PC-9 (cell line): ENCODE measurements around the gene UNC93A.

Experiments used
- CTCF ChIP-seq: fragments of 200-600 bp; sonication (generic); conservative IDR thresholded peaks from 2 replicates; pipeline ENCODE4 v1.6.1; 2017; ENCODE audit warnings: mixed run types, antibody characterized with exemption, mild to moderate bottlenecking, moderate library complexity
- EZH2 ChIP-seq: fragments of 200-600 bp; sonication (generic); IDR thresholded peaks from 2 replicates; pipeline ENCODE4 v1.8.0; 2017; ENCODE audit warnings: antibody characterized with exemption, low read depth

- TF ChIP-seq CTCF (no peak), EZH2 (no peak)
Measured at GRCh38 chr6:167244991-167245390, 46.1 kb upstream of the UNC93A start.
